Bronchial epithelial cell (primary cell): Measurements from ENCODE around the gene ZNF285. TPM values are rescaled to one million over a fixed set of nuclear protein-coding genes. Genes with fewer than 3 reads are reported as not detected.

Experiments used
- DNase-seq: peaks from one replicate; pipeline ENCODE4 v3.0.0-alpha.2; 2010; ENCODE audit warnings: low read depth
- FAIRE-seq: peaks from 2 replicates; lab custom pipeline; 2011; peaks lifted over from hg19 to GRCh38; lab: Jason Lieb, UNC
- H3K27me3 ChIP-seq: 2 replicates; pipeline ENCODE4 v1.5.1; 2011; ENCODE audit warnings: low read length; ENCODE audit not compliant: control insufficient read depth, insufficient read depth
- H3K36me3 ChIP-seq: 2 replicates; pipeline ENCODE4 v1.5.1; 2011; ENCODE audit warnings: low read length; ENCODE audit not compliant: control insufficient read depth, insufficient read depth
- H3K4me3 ChIP-seq: 2 replicates; pipeline ENCODE4 v1.5.1; 2011; ENCODE audit warnings: mild to moderate bottlenecking, low read depth, low read length, control low read depth
- CTCF ChIP-seq: IDR thresholded peaks from 2 replicates; pipeline ENCODE4 v1.5.1; 2011; ENCODE audit warnings: mild to moderate bottlenecking, moderate library complexity, low read length, control low read depth, inconsistent platforms; ENCODE audit not compliant: insufficient read depth, severe bottlenecking
- total RNA-seq: library from RNA; depleted of rRNA; stranded (reverse); fragments of >200 nt; gene quantifications from 2 replicates; pipeline ENCODE4 v1.2.1, GENCODE V29; 2014

The ZNF285 gene
- total RNA-seq, 1 donor from 2014 or later = 4.5 TPM

DNA sequence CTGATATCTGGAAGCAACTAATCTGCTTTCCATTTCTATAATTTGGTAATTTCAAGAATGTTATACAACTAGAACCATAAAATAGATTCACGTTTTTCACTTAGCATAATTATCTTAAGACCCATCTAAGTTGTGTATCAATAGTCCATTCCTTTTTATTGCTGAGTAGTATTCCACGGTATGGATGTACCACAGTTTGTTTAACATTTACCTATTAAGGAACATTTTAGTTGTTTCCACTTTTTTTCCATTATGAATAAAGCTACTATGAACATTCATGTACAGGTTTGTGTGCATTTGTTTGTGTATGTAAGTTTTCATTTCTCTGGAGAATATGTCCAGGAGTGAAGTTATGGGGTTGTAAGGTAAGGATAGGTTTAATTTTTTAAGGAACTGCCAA, 26.6 kb downstream of the ZNF285 start:
- no peak for TF ChIP-seq CTCF
- Histone ChIP-seq H3K4me3 (no peak overlapping the region), H3K27me3 (no peaks in the 10 kb centered on the region), H3K36me3 (no peaks in the 10 kb centered on the region)
- DNase-seq (no peak), FAIRE-seq (no peak)

DNA sequence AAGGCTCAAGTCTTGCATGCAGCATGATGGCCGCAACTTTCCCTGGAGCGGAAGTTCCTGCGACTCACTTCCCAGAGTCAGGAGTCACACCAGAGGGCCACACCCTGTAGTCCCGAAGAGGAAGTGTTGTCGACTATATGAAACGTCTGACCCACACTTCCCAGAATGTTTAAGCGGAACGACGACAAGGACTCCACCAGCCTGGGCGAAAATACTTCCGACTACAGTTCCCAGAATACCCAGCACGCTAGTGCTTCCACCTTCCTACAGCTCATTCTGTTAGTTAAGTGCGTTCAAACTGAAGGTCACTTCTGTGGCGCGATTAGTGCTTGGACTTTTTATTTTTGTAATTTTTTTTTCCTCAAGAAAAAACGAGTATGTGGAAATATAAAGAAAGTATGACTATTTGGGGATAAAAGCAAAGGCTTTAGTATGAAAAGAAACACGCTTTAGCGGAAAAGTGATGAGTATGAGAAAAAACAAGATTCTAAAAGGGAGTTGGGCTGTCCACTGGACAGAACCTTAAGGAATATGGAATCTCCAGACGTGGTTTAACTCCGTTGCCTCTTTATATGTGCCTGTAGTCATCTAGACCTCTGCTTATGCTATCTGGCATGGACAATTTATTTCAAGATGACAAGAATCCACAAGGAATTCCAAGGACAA, 29.5 kb downstream of the ZNF285 start:
- Histone ChIP-seq H3K36me3 (no peaks in the 10 kb centered on the region), H3K4me3 (no peak overlapping the region), H3K27me3 (no peaks in the 10 kb centered on the region)
- FAIRE-seq (peak; percentile 95), DNase-seq (no peak)
- TF ChIP-seq CTCF = no peak

- no peak for FAIRE-seq
- TF ChIP-seq CTCF = no peak
- Histone ChIP-seq H3K27me3 (no peaks in the 10 kb centered on the region), H3K4me3 (no peak overlapping the region), H3K36me3 (no peaks in the 10 kb centered on the region)
- no peak for DNase-seq
Measured at GRCh38 chr19:44367024-44367423, 34.4 kb downstream of the ZNF285 start.

GRCh38 chr19:44356383-44357111, 44.9 kb downstream of the ZNF285 start, which contains the start of gene ZNF112:
ZNF112 (minus strand) TSS chr19:44356680; CDS start chr19:44340539, 16,141 bp downstream.
- FAIRE-seq (peak; percentile 97), DNase-seq (peak; percentile 93)

GRCh38 chr19:44346556-44346955, 54.9 kb downstream of the ZNF285 start:
- FAIRE-seq = no peak
- DNase-seq = no peak
- H3K36me3 ChIP-seq = no peaks in the 10 kb centered on the region
- TF ChIP-seq CTCF = no peak
- H3K4me3 ChIP-seq = no peak overlapping the region
- no peaks in the 10 kb centered on the region for H3K27me3 ChIP-seq

More at GRCh38 chr19:44356383-44357111, 44.9 kb downstream of the ZNF285 start, which contains the start of gene ZNF112:
- Histone ChIP-seq H3K27me3 (no peaks in the 10 kb centered on the region), H3K36me3 (no peaks in the 10 kb centered on the region), H3K4me3 (peak within 1 kb of the TSS; percentile 74)
- TF ChIP-seq CTCF = no peak
